ENCODE results near the gene PRL. TPM values are rescaled to one million over a fixed set of nuclear protein-coding genes. Genes with fewer than 3 reads are reported as not detected.

PRL gene
- total and polyA plus RNA-seq, 2 of the 8 experiments (the other 6 are each of a cell fraction or from before 2014, with no cell fraction given), result not detected

DNA sequence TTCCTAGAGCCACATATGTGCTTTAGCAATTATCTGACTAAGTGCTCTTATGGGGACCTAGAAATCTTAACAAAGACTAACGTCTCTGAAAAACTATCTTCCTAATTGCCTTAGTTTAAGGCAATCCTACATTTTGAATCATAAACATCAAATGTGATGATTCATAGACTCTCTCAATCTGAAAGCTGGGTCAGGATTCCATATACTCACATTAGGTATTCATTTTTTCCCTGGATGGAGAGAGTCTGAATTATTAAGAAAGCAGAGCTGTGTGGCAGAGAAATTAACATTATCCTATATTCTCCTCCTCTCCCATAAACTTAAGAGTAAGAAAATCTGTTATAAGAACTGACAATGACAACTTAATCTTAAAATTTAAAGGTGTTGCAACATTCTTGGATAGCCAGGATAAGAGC lies 1.6 kb upstream of the PRL start:
- H3K79me2 ChIP-seq (ENCODE audit: control insufficient read depth in 1 of 2, insufficient read depth in 2 of 2, low read length in 2 of 2), result no peaks in the 10 kb centered on the region
- H2BK15ac ChIP-seq (ENCODE audit: low read length), result no peak overlapping the region
- H4K8ac ChIP-seq (ENCODE audit: extremely low read depth, insufficient read depth, low read length), result no peak overlapping the region
- H3K4me2 ChIP-seq (ENCODE audit: insufficient read depth in 1 of 2, low read depth in 2 of 2, low read length in 2 of 2), result no peak overlapping the region
- no peaks in the 10 kb centered on the region for H3K9me3 ChIP-seq (ENCODE audit: insufficient read depth in 2 of 2, low read depth in 1 of 2, low read length in 1 of 2)
- no peaks in the 10 kb centered on the region for H3K23me2 ChIP-seq (ENCODE audit: low read depth, low read length)
- H3K9ac ChIP-seq (replicated peaks in 1 of 4; ENCODE audit: extremely low read depth in 1 of 4, low read depth in 3 of 4, low read length in 3 of 4), result no peak overlapping the region
- H2AK5ac ChIP-seq (ENCODE audit: low read depth, low read length), result no peak overlapping the region
- no peak overlapping the region for H3K4me3 ChIP-seq (ENCODE audit: extremely low read depth in 1 of 4, insufficient read depth in 2 of 4, low read depth in 3 of 4, low read length in 4 of 4)
- FAIRE-seq (no peak), DNase-seq (ENCODE audit: low read depth in 1 of 2, low spot score in 2 of 2) (no peak)
- H3K23ac ChIP-seq (ENCODE audit: insufficient read length), result no peak overlapping the region
- no peak overlapping the region for H2BK12ac ChIP-seq (ENCODE audit: low read depth, low read length)
- no peak overlapping the region for H4K91ac ChIP-seq (replicated peaks; ENCODE audit: insufficient read length, low read length)
- H2BK5ac ChIP-seq (ENCODE audit: low read depth, low read length), result no peak overlapping the region
- H3K14ac ChIP-seq (ENCODE audit: insufficient read length), result no peak overlapping the region
- no peaks in the 10 kb centered on the region for H3K36me3 ChIP-seq (ENCODE audit: control insufficient read depth in 2 of 4, insufficient read depth in 4 of 4, low read length in 3 of 4)
- no peak overlapping the region for H3K56ac ChIP-seq (replicated peaks; ENCODE audit: insufficient read length, low read depth, low read length)
- H3K79me1 ChIP-seq (ENCODE audit: low read depth, low read length), result no peaks in the 10 kb centered on the region
- H2AFZ ChIP-seq (ENCODE audit: low read length), result no peak overlapping the region
- no peak overlapping the region for H3K27ac ChIP-seq (ENCODE audit: low read depth, low read length)
- no peak overlapping the region for H2BK20ac ChIP-seq (ENCODE audit: low read length)
- no peak overlapping the region for H3K4ac ChIP-seq (replicated peaks; ENCODE audit: insufficient read length, low read depth, low read length)
- H3K27me3 ChIP-seq (replicated peaks in 1 of 4; ENCODE audit: control insufficient read depth in 3 of 4, extremely low read depth in 1 of 4, insufficient read depth in 3 of 4, low read length in 3 of 4), result no peaks in the 10 kb centered on the region
- 90% methylated on average over 1 of the region's 1 CpG; no CpG with 5 or more reads in 1 of the 2 experiments for WGBS, 2 experiments (ENCODE audit: extremely low coverage in 1 of 2, insufficient coverage in 1 of 2, insufficient read length in 1 of 2, insufficient replicate concordance in 2 of 2, low coverage in 1 of 2, low lambda C conversion rate in 2 of 2, missing lambda C conversion rate in 1 of 2)
- ChIA-PET CTCF (ENCODE audit: partially characterized antibody) (no interaction called here), POLR2A (ENCODE audit: partially characterized antibody) (no interaction called here)
- no peaks in the 10 kb centered on the region for H4K20me1 ChIP-seq (replicated peaks in 1 of 2; ENCODE audit: control insufficient read depth in 1 of 2, insufficient read depth in 2 of 2, low read length in 2 of 2)
- H4K5ac ChIP-seq (ENCODE audit: insufficient read length, low read depth, low read length), result no peak overlapping the region
- H3K4me1 ChIP-seq (replicated peaks in 1 of 4; ENCODE audit: control insufficient read depth in 3 of 4, insufficient read depth in 4 of 4, low read length in 3 of 4), result no peaks in the 10 kb centered on the region; a peak in 1 of 7 replicates
- H3K18ac ChIP-seq (ENCODE audit: extremely low read depth, low read length), result no peak overlapping the region
- H2BK120ac ChIP-seq (replicated peaks; ENCODE audit: low read depth, low read length), result no peak overlapping the region
- TF ChIP-seq SUZ12 (IDR thresholded peaks at IDR 0.05; ENCODE audit: low read length) (no peak), SIN3A (conservative IDR thresholded peaks at IDR 0.05 in 1 of 2, IDR thresholded peaks at IDR 0.05 in 1 of 2; ENCODE audit: low read depth in 1 of 2, low read length in 2 of 2) (no peak), JUN (IDR thresholded peaks at IDR 0.05; ENCODE audit: low read depth, low read length) (no peak), MAFK (IDR thresholded peaks at IDR 0.05; ENCODE audit: low read depth, low read length) (no peak), HDAC2 (IDR thresholded peaks at IDR 0.05; ENCODE audit: borderline replicate concordance in 1 of 2, low read depth in 2 of 2, low read length in 2 of 2) (no peak), ASH2L (IDR thresholded peaks at IDR 0.05; ENCODE audit: low read length) (no peak), CTBP2 (IDR thresholded peaks at IDR 0.05; ENCODE audit: borderline replicate concordance, insufficient read depth, insufficient read length, low read length) (no peak), BCL11A (IDR thresholded peaks at IDR 0.05; ENCODE audit: low read depth in 2 of 2, low read length in 2 of 2) (no peak), TCF12 (IDR thresholded peaks at IDR 0.05; ENCODE audit: low read depth, low read length) (no peak), KDM5A (IDR thresholded peaks at IDR 0.05; ENCODE audit: low read length) (no peak), EGR1 (IDR thresholded peaks at IDR 0.05; ENCODE audit: borderline replicate concordance, low read depth, low read length) (no peak), SRF (IDR thresholded peaks at IDR 0.05; ENCODE audit: low read depth, low read length) (no peak), POLR2AphosphoS5 (IDR thresholded peaks at IDR 0.05; ENCODE audit: low read depth, low read length) (no peak), KDM1A (IDR thresholded peaks at IDR 0.05; ENCODE audit: borderline replicate concordance, low read length) (no peak), SP1 (IDR thresholded peaks at IDR 0.05; ENCODE audit: low read depth, low read length) (no peak), TEAD4 (IDR thresholded peaks at IDR 0.05; ENCODE audit: low read depth, low read length) (no peak)
